A549 treated with CpdA at 1 μM for 4 hours (cell line): ENCODE results near the gene FBXW7. TPM values are rescaled to one million over a fixed set of nuclear protein-coding genes. Genes with fewer than 3 reads are reported as not detected.

Experiments used
- total RNA-seq: library from RNA; stranded (reverse); fragments of 200-300 nt; extraction: Qiagen RNA extraction; gene quantifications from 5 replicates; pipeline ENCODE4 v1.2.3, GENCODE V29; 2022; ENCODE audit warnings: low read depth

FBXW7 gene, protein sequence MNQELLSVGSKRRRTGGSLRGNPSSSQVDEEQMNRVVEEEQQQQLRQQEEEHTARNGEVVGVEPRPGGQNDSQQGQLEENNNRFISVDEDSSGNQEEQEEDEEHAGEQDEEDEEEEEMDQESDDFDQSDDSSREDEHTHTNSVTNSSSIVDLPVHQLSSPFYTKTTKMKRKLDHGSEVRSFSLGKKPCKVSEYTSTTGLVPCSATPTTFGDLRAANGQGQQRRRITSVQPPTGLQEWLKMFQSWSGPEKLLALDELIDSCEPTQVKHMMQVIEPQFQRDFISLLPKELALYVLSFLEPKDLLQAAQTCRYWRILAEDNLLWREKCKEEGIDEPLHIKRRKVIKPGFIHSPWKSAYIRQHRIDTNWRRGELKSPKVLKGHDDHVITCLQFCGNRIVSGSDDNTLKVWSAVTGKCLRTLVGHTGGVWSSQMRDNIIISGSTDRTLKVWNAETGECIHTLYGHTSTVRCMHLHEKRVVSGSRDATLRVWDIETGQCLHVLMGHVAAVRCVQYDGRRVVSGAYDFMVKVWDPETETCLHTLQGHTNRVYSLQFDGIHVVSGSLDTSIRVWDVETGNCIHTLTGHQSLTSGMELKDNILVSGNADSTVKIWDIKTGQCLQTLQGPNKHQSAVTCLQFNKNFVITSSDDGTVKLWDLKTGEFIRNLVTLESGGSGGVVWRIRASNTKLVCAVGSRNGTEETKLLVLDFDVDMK
- 4.6 to 9.7 TPM (median 6.0 TPM) in 5 replicates for total RNA-seq

DNA sequence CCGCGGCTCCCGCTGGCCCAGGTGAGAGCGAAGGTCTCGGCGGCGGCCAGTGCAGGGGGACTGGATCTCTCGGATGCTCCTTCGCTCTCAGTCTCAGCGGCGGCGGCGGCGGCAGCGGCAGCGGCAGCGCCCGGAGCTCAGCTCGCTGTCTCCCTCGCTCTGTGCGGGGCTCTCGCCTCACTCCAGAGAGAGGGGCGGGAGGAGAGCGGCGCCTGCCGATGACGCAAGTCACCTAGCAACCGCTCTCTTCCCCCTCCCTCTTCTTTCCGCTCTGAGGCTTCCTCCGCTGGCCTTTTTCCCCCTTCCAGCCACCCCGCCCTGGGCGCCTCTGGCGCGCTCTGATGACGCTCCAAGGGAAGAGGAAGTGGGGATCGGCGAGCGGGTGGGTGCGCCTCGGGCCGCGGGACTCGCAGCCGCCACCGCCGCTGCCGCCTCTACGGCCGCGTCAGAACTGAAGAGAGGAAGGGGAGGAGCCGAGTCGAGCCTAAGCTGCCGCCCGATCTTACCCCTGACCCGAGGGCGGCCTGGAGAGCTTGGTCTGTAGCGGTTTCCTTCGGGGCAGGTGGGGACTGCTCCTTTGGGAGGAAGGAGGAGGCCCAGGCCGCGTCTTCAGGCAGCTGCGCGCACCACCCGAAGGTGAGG is at the start of gene FBXW7:
TSS of gene FBXW7 (minus strand) at position 190 of the 642 bp plus-strand sequence. CDS start 124,289 bp downstream, outside the sequence.

Other genes starting within 250 kb of the FBXW7 start
- gene TMEM154, start 143.9 kb upstream of the FBXW7 start, total RNA-seq, result 0.05 to 0.13 TPM (median 0.09 TPM) in 4 of 5 replicates, not detected in the other
- gene TIGD4, start 243.6 kb upstream of the FBXW7 start, total RNA-seq, result 0.19 to 0.54 TPM (median 0.23 TPM) in 5 replicates
- gene ARFIP1, start 243.9 kb upstream of the FBXW7 start, total RNA-seq, result 15.5 to 18.9 TPM (median 16.3 TPM) in 5 replicates